Ascending aorta (tissue), 2 donors: Measurements from ENCODE around the gene CCL16. TPM values are rescaled to one million over a fixed set of nuclear protein-coding genes. Genes with fewer than 3 reads are reported as not detected.
"Not testable (repeated sequence)": the region's sequence is repeated elsewhere in the genome, so short reads cannot be mapped to it uniquely, and the experiment has no call there.

ENCODE experiments used
- DNase-seq, 2 donors: peaks; one replicate each; pipeline ENCODE4 v3.0.0-alpha.2; 2019; ENCODE audit warnings: low spot score in 2 of 2
- H3K27ac ChIP-seq, 2 donors: fragments of 200-600 bp; sonication (generic); one replicate each; pipeline ENCODE4 v1.5.1; 2016 to 2017; ENCODE audit warnings: mild to moderate bottlenecking in 1 of 2
- H3K27me3 ChIP-seq: fragments of 200-600 bp; sonication (generic); one replicate; pipeline ENCODE4 v1.5.1; 2017
- H3K36me3 ChIP-seq, 2 donors: fragments of 200-600 bp; sonication (generic); one replicate each; pipeline ENCODE4 v1.5.1; 2016
- H3K4me1 ChIP-seq, 2 donors: fragments of 200-600 bp; sonication (generic); one replicate each; pipeline ENCODE4 v1.5.1; 2016 to 2017; ENCODE audit warnings: mild to moderate bottlenecking in 1 of 2
- H3K4me3 ChIP-seq, 2 donors: fragments of 200-600 bp; sonication (generic); one replicate each; pipeline ENCODE4 v1.5.1; 2016 to 2017; ENCODE audit warnings: mild to moderate bottlenecking in 1 of 2
- H3K9me3 ChIP-seq, 2 donors: fragments of 200-600 bp; sonication (generic); one replicate each; pipeline ENCODE4 v1.5.1; 2016
- CTCF ChIP-seq, 3 experiments: fragments of 200-600 bp in 2 of 3; fragments of 450-650 bp in 1 of 3; sonication (generic) in 2 of 3; IDR thresholded peaks; one replicate each; pipeline ENCODE4 v1.5.1; 2016 to 2019; ENCODE audit warnings: antibody characterized with exemption in 3 of 3, mild to moderate bottlenecking in 1 of 3, moderate library complexity in 1 of 3
- intact Hi-C: fragments of 100-400 bp; cut with DNase I; formaldehyde crosslinking; loops from one replicate; pipeline ENCODE4 v1.15.1; 2023
- total RNA-seq: library from RNA; depleted of rRNA; stranded (reverse); fragments of >200 nt; gene quantifications from one replicate; pipeline ENCODE4 v1.1.0, GENCODE V29; 2016

Gene CCL16
- total RNA-seq, 1 donor from 2014 or later: not detected

GRCh38 chr17:35998756-35999155, 17.5 kb upstream of the CCL16 start:
- peak in 1 of 2 donors; percentile 12 for DNase-seq

GRCh38 chr17:35998018-35998545, 16.8 kb upstream of the CCL16 start:
- DNase-seq: peak in 1 of 2 donors; percentile 33

More at GRCh38 chr17:35998756-35999155, 17.5 kb upstream of the CCL16 start:
- H3K36me3 ChIP-seq: no peaks in the 10 kb centered on the region
- no peaks in the 10 kb centered on the region for H3K9me3 ChIP-seq
- intact Hi-C loops: no loop called here
- H3K4me1 ChIP-seq: no peaks in the 10 kb centered on the region
- H3K27me3 ChIP-seq: no peaks in the 10 kb centered on the region
- no peak overlapping the region for H3K4me3 ChIP-seq
- no peak for TF ChIP-seq CTCF (IDR thresholded peaks at IDR 0.05)
- no peak overlapping the region for H3K27ac ChIP-seq

GRCh38 chr17:35995346-35995745, 14.0 kb upstream of the CCL16 start:
- DNase-seq, H3K27me3 ChIP-seq, H3K27ac ChIP-seq, H3K36me3 ChIP-seq, H3K4me3 ChIP-seq, H3K9me3 ChIP-seq, intact Hi-C loops, H3K4me1 ChIP-seq: not testable (repeated sequence)

More at GRCh38 chr17:35998018-35998545, 16.8 kb upstream of the CCL16 start:
- intact Hi-C loops: no loop called here
- no peak for TF ChIP-seq CTCF (IDR thresholded peaks at IDR 0.05)
- Histone ChIP-seq H3K27ac (no peak overlapping the region), H3K9me3 (no peaks in the 10 kb centered on the region), H3K4me1 (no peaks in the 10 kb centered on the region), H3K36me3 (no peaks in the 10 kb centered on the region), H3K27me3 (no peaks in the 10 kb centered on the region), H3K4me3 (no peak overlapping the region)

GRCh38 chr17:35991075-35991474, 9.8 kb upstream of the CCL16 start:
- intact Hi-C loops: no loop called here
- TF ChIP-seq CTCF (IDR thresholded peaks at IDR 0.05): no peak
- DNase-seq: no peak

GRCh38 chr17:35988164-35988563, 6.9 kb upstream of the CCL16 start:
- no peak for DNase-seq
- TF ChIP-seq CTCF (IDR thresholded peaks at IDR 0.05): no peak
- intact Hi-C loops: no loop called here
- Histone ChIP-seq H3K27ac (no peak overlapping the region), H3K4me1 (no peaks in the 10 kb centered on the region), H3K4me3 (no peak overlapping the region), H3K27me3 (no peaks in the 10 kb centered on the region), H3K9me3 (no peaks in the 10 kb centered on the region), H3K36me3 (no peaks in the 10 kb centered on the region)

More at GRCh38 chr17:35991075-35991474, 9.8 kb upstream of the CCL16 start:
- no peaks in the 10 kb centered on the region for H3K27me3 ChIP-seq
- H3K4me3 ChIP-seq: no peak overlapping the region
- no peak overlapping the region for H3K27ac ChIP-seq
- no peaks in the 10 kb centered on the region for H3K4me1 ChIP-seq
- H3K36me3 ChIP-seq: no peaks in the 10 kb centered on the region
- H3K9me3 ChIP-seq: no peaks in the 10 kb centered on the region

GRCh38 chr17:35986643-35987042, 5.3 kb upstream of the CCL16 start, which contains the start of gene CCL14:
Gene CCL14, minus strand, starts transcription at chr17:35986729. Its CDS starts 80 bp downstream, at chr17:35986649.
- Histone ChIP-seq H3K9me3 (no peaks in the 10 kb centered on the region), H3K4me1 (no peaks in the 10 kb centered on the region), H3K4me3 (peak within 1 kb of the TSS in 1 of 2 donors; percentile 19), H3K27ac (no peak within 1 kb of the TSS), H3K36me3 (no peaks in the 10 kb centered on the region), H3K27me3 (no peaks in the 10 kb centered on the region)
- DNase-seq: no peak
- intact Hi-C loops: no loop called here
- TF ChIP-seq CTCF (IDR thresholded peaks at IDR 0.05): no peak
